HepG2 (cell line): ENCODE measurements around the gene CLDN11. TPM values are rescaled to one million over a fixed set of nuclear protein-coding genes. Genes with fewer than 3 reads are reported as not detected.

ENCODE experiments used
- ARHGAP35 ChIP-seq: sonication (generic); formaldehyde crosslinking; IDR thresholded peaks from 2 replicates; pipeline ENCODE4 v1.9.0; 2022; ENCODE audit warnings: mild to moderate bottlenecking, inconsistent platforms, moderate library complexity, missing genetic modification reagents, borderline replicate concordance
- ARID2 ChIP-seq: sonication (generic); formaldehyde crosslinking; IDR thresholded peaks from 2 replicates; pipeline ENCODE4 v1.8.1; 2022; ENCODE audit warnings: mild to moderate bottlenecking, missing genetic modification reagents, borderline replicate concordance
- ARNT2 ChIP-seq: sonication (generic); formaldehyde crosslinking; IDR thresholded peaks from 2 replicates; pipeline ENCODE4 v1.8.0; 2022; ENCODE audit warnings: mild to moderate bottlenecking, low read depth, missing genetic modification reagents, moderate library complexity
- CENPT ChIP-seq: sonication (generic); formaldehyde crosslinking; IDR thresholded peaks from 2 replicates; pipeline ENCODE4 v1.8.0; 2022; ENCODE audit warnings: low read depth, mild to moderate bottlenecking, moderate library complexity, missing genetic modification reagents
- ETV6 ChIP-seq: sonication (generic); formaldehyde crosslinking; conservative IDR thresholded peaks from 2 replicates; pipeline ENCODE4 v1.4.0; 2020; ENCODE audit warnings: missing genetic modification reagents
- HMGA1 ChIP-seq: sonication (generic); formaldehyde crosslinking; conservative IDR thresholded peaks from 2 replicates; pipeline ENCODE4 v1.4.0; 2020; ENCODE audit warnings: missing genetic modification reagents
- JARID2 ChIP-seq: sonication (generic); formaldehyde crosslinking; IDR thresholded peaks from 2 replicates; pipeline ENCODE4 v1.8.1; 2023; ENCODE audit warnings: missing genetic modification reagents, inconsistent platforms; ENCODE audit not compliant: insufficient replicate concordance
- KLF11 ChIP-seq: IDR thresholded peaks from 2 replicates; pipeline ENCODE4 v1.6.1; 2016; ENCODE audit warnings: missing compliant biosample characterization
- KLF12 ChIP-seq: sonication (generic); formaldehyde crosslinking; IDR thresholded peaks from 2 replicates; pipeline ENCODE4 v1.4.0; 2020; ENCODE audit warnings: missing genetic modification reagents, borderline replicate concordance
- SP140L ChIP-seq: sonication (generic); formaldehyde crosslinking; IDR thresholded peaks from 2 replicates; pipeline ENCODE4 v1.4.0; 2020; ENCODE audit warnings: missing genetic modification reagents, borderline replicate concordance
- SRSF1 ChIP-seq: fragments of 200-400 bp; formaldehyde crosslinking; optimal IDR thresholded peaks from 2 replicates; pipeline ENCODE3; 2017; ENCODE audit warnings: mild to moderate bottlenecking, low read depth, low read length, moderate library complexity
- U2AF1 ChIP-seq: fragments of 200-400 bp; formaldehyde crosslinking; optimal IDR thresholded peaks from 2 replicates; pipeline ENCODE3; 2017; ENCODE audit warnings: mild to moderate bottlenecking, low read depth, low read length
- ZMYM2 ChIP-seq: sonication (generic); formaldehyde crosslinking; IDR thresholded peaks from 2 replicates; pipeline ENCODE4 v1.8.0; 2022; ENCODE audit warnings: mild to moderate bottlenecking, missing genetic modification reagents
- ZNF263 ChIP-seq: sonication (generic); formaldehyde crosslinking; IDR thresholded peaks from 2 replicates; pipeline ENCODE4 v1.4.0; 2020; ENCODE audit warnings: missing genetic modification reagents
- ZNF326 ChIP-seq: sonication (generic); formaldehyde crosslinking; IDR thresholded peaks from 2 replicates; pipeline ENCODE4 v1.4.0; 2020; ENCODE audit warnings: missing genetic modification reagents, borderline replicate concordance
- ZNF468 ChIP-seq: sonication (generic); formaldehyde crosslinking; IDR thresholded peaks from 2 replicates; pipeline ENCODE4 v1.8.0; 2022; ENCODE audit warnings: mild to moderate bottlenecking, moderate library complexity, missing genetic modification reagents
- ZNF644 ChIP-seq: IDR thresholded peaks from 2 replicates; pipeline ENCODE4 v1.6.1; 2016; ENCODE audit warnings: low read depth
- ZNF775 ChIP-seq: sonication (generic); formaldehyde crosslinking; IDR thresholded peaks from 2 replicates; pipeline ENCODE4 v1.4.0; 2020; ENCODE audit warnings: missing genetic modification reagents, mild to moderate bottlenecking, moderate library complexity, borderline replicate concordance
- ZNF850 ChIP-seq: sonication (generic); formaldehyde crosslinking; conservative IDR thresholded peaks from 2 replicates; pipeline ENCODE4 v1.9.0; 2021; ENCODE audit warnings: mild to moderate bottlenecking, missing genetic modification reagents
- ZNF891 ChIP-seq: sonication (generic); formaldehyde crosslinking; IDR thresholded peaks from 2 replicates; pipeline ENCODE4 v1.5.0; 2020; ENCODE audit warnings: mild to moderate bottlenecking, missing genetic modification reagents
- ZSCAN31 ChIP-seq: sonication (generic); formaldehyde crosslinking; IDR thresholded peaks from 2 replicates; pipeline ENCODE4 v1.5.0; 2020; ENCODE audit warnings: low read depth, mild to moderate bottlenecking, missing genetic modification reagents
- polyA plus RNA-seq, 8 experiments: library from polyadenylated mRNA; depleted of rRNA in 3 of 8; stranded (reverse) in 7 of 8; unstranded in 1 of 8; fragments of >200 nt; fragmentation: Illumina TruSeq in 4 of 8; extraction: Trizol in 4 of 8; gene quantifications; 2 replicates each; pipeline versions ENCODE4 v1.2.1 to v1.2.3, GENCODE V29; 2011 to 2016; ENCODE audit warnings: low read depth in 4 of 8, missing spikeins in 1 of 8, mixed read lengths in 1 of 8; ENCODE audit not compliant: insufficient read depth in 1 of 8
- total RNA-seq, 5 experiments: library from RNA; depleted of rRNA; stranded (reverse); fragments of >200 nt; fragmentation: Illumina TruSeq; extraction: Trizol; gene quantifications; 2 replicates each; pipeline ENCODE4 v1.2.3, GENCODE V29; 2016; ENCODE audit warnings: low read depth in 1 of 5
- TF ChIP-seq, protein P1 (sequence below): IDR thresholded peaks from 2 replicates; pipeline ENCODE4 v1.6.1; 2016
- TF ChIP-seq, protein P2 (sequence below): IDR thresholded peaks from 2 replicates; pipeline ENCODE4 v1.6.1; 2016; ENCODE audit warnings: missing compliant biosample characterization, missing genetic modification reagents, borderline replicate concordance
- TF ChIP-seq, protein P3 (sequence below): sonication (generic); formaldehyde crosslinking; IDR thresholded peaks from 2 replicates; pipeline ENCODE4 v1.4.0; 2020; ENCODE audit warnings: mild to moderate bottlenecking, missing genetic modification reagents

Gene CLDN11
- total and polyA plus RNA-seq, 2 of the 13 experiments (the other 11 are each of a cell fraction or from before 2014, with no cell fraction given): 4.2 to 4.9 TPM

DNA sequence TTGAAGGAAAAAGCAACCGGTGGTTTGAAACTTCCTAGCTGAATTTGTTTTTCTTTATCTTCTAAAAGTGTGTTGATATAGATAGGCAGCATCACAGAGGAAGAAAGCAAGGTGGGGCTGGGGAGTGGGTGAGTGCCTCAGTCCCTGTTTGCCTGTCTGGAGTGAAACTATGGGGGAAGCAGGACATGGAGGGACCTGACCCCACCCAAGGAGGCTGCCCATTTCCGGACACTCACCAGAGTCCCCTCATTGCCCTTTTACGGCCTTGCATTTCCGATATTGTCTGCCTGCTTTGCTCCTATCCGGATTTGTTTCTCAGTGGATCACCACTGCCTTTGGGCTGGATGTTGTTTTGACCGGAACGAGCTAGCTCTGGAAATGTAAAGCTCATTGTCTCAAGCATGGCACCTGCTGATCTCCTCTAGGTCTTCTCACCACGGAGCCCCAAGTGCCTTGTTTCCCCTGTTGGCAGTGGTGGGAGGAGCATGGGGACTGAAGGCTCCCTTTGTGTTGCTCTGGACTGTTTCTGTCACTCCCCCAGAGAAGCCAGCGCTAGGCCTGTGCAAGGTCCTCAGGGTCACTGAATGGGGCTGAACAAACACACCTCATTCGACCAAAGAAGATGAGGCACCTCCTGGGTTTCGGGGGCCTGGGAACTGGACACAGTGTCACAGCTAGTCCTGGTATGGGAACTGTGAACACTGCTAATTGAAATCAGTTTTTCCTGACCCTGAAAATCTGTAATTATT, 7.0 kb downstream of the CLDN11 start (continued):
- TF ChIP-seq, protein P1, sequence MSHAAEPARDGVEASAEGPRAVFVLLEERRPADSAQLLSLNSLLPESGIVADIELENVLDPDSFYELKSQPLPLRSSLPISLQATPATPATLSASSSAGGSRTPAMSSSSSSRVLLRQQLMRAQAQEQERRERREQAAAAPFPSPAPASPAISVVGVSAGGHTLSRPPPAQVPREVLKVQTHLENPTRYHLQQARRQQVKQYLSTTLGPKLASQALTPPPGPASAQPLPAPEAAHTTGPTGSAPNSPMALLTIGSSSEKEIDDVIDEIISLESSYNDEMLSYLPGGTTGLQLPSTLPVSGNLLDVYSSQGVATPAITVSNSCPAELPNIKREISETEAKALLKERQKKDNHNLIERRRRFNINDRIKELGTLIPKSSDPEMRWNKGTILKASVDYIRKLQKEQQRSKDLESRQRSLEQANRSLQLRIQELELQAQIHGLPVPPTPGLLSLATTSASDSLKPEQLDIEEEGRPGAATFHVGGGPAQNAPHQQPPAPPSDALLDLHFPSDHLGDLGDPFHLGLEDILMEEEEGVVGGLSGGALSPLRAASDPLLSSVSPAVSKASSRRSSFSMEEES: no peak
- TF ChIP-seq ETV6 (no peak), ZNF775 (CRISPR knock-in tag) (no peak), ARHGAP35 (CRISPR knock-in tag) (no peak), SP140L (no peak), HMGA1 (CRISPR knock-in tag) (no peak), ZNF263 (CRISPR knock-in tag) (0 out of 2 replicates have a peak, but pooled peaks have one; percentile 46), ZMYM2 (no peak), ZSCAN31 (CRISPR knock-in tag) (no peak), JARID2 (no peak), ZNF891 (CRISPR knock-in tag) (no peak), ARID2 (no peak), KLF12 (CRISPR knock-in tag) (no peak), ZNF468 (no peak; the same call in 1 of the 2 replicates), SRSF1 (peak; percentile 42), ZNF850 (CRISPR knock-in tag) (no peak), KLF11 (CRISPR knock-in tag) (no peak), U2AF1 (no peak), CENPT (CRISPR knock-in tag) (no peak), ARNT2 (CRISPR knock-in tag) (no peak), ZNF326 (no peak), ZNF644 (CRISPR knock-in tag) (peak; percentile 91)
- TF ChIP-seq, protein P2, sequence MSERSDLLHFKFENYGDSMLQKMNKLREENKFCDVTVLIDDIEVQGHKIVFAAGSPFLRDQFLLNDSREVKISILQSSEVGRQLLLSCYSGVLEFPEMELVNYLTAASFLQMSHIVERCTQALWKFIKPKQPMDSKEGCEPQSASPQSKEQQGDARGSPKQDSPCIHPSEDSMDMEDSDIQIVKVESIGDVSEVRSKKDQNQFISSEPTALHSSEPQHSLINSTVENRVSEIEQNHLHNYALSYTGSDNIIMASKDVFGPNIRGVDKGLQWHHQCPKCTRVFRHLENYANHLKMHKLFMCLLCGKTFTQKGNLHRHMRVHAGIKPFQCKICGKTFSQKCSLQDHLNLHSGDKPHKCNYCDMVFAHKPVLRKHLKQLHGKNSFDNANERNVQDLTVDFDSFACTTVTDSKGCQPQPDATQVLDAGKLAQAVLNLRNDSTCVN (CRISPR knock-in tag): peak; percentile 32; the same call in 1 of the 2 replicates
- TF ChIP-seq, protein P3, sequence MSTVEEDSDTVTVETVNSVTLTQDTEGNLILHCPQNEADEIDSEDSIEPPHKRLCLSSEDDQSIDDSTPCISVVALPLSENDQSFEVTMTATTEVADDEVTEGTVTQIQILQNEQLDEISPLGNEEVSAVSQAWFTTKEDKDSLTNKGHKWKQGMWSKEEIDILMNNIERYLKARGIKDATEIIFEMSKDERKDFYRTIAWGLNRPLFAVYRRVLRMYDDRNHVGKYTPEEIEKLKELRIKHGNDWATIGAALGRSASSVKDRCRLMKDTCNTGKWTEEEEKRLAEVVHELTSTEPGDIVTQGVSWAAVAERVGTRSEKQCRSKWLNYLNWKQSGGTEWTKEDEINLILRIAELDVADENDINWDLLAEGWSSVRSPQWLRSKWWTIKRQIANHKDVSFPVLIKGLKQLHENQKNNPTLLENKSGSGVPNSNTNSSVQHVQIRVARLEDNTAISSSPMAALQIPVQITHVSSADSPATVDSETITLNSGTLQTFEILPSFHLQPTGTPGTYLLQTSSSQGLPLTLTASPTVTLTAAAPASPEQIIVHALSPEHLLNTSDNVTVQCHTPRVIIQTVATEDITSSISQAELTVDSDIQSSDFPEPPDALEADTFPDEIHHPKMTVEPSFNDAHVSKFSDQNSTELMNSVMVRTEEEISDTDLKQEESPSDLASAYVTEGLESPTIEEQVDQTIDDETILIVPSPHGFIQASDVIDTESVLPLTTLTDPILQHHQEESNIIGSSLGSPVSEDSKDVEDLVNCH (CRISPR knock-in tag): no peak
